ENCODE data around the gene CLDN24.

GRCh38 chr4:183347566-183347965 is 25.3 kb upstream of the CLDN24 start:
- no peak for TF ChIP-seq CTCF (IDR thresholded peaks at IDR 0.05; ENCODE audit: extremely low read depth in 1 of 2, insufficient read depth in 1 of 2, low read depth in 1 of 2, low read length in 2 of 2)
- no peak for TF ChIP-seq EZH2 (IDR thresholded peaks at IDR 0.05; ENCODE audit: borderline replicate concordance, low read depth, low read length, severe bottlenecking)
- no peak for TF ChIP-seq POLR2A (IDR thresholded peaks at IDR 0.05; ENCODE audit: low read depth, low read length)
